Activated CD4-positive, alpha-beta T cell treated with anti-CD3 and anti-CD28 coated beads for 1 hour (primary cell): Measurements from ENCODE around the gene SAV1.

Experiments
- DNase-seq: peaks from one replicate; pipeline ENCODE4 v3.0.0-alpha.2; 2020

The SAV1 gene

DNA sequence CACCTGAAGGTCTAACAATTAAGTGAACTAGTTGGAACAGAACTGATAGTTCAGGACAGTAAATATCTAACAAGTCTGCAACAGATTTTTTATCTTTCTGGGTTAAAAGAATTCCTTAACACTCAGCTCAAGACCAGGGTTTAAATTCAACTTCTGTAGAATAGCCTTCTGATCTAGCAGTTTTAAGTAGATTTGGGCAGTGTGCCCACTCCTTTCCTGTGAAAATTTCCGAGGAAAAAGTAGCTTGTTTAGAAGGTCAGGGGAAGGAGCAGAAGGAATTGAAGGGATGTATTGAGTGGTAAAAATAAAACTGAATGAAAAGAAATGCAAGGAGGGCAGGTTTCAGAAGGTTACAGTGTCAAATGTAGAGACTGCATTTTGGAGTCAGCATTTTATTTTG, 62.3 kb downstream of the SAV1 start:
- DNase-seq, result no peak

DNA sequence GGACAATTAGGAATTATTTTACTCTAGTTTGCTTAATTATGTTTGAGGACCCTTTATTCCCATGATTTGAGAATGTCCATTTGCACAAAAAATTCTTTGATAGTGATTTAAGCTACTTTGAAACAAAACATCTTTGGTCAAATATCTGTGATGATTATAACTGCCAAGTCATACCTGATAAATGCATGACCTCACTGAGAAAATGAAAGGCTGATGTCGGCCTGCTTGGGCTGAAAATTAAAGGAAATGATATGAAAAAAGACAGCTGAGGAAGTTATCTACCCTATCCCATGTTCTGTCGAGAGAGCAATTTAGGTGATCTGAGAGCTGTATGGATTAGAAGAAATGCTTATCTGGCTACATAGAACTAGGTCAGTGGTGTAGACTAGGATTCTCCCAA, 64.5 kb downstream of the SAV1 start:
- DNase-seq, result no peak

GRCh38 chr14:50602035-50602434, 66.1 kb downstream of the SAV1 start:
- no peak for DNase-seq

- DNase-seq, result no peak
Measured at GRCh38 chr14:50601394-50601793, 66.7 kb downstream of the SAV1 start.

DNA sequence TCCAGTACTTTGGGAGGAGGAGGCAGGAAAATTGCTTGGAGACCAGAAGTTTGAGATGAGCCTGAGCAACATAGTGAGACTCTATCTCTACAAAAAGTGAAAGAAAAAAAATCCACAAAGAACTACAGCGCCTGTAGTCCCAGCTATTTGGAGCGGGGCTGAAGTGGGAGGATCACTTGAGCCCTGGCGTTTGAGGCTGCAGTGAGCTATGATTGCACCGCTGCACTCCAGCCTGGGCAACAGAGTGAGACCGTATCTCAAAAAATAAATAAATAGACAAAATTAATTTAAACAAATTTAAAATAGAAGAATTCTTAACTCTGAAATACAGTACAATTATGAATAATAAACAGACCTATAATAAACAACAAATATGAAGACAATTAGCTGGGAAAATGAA, 67.3 kb downstream of the SAV1 start:
- DNase-seq, result no peak

GRCh38 chr14:50599700-50600444, 68.2 kb downstream of the SAV1 start:
- no peak for DNase-seq

DNA sequence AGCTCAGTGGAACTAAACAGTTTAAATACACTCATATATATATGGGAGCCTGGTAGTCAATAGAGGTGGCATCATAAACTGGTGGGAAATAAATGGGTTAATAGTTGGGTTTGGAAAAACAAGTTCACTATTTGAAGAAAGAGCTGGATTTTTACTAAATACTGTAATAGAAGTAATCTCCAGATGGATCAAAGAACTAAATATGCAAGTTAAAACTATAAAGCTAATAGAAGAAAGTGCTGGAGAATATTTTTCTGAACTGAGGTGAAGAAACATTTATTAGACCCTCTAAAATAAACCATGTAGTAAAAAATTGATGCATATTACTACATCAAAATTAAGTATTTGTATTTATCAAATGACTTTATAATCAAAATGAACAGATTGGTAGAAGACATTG, 69.3 kb downstream of the SAV1 start:
- DNase-seq, result no peak

DNA sequence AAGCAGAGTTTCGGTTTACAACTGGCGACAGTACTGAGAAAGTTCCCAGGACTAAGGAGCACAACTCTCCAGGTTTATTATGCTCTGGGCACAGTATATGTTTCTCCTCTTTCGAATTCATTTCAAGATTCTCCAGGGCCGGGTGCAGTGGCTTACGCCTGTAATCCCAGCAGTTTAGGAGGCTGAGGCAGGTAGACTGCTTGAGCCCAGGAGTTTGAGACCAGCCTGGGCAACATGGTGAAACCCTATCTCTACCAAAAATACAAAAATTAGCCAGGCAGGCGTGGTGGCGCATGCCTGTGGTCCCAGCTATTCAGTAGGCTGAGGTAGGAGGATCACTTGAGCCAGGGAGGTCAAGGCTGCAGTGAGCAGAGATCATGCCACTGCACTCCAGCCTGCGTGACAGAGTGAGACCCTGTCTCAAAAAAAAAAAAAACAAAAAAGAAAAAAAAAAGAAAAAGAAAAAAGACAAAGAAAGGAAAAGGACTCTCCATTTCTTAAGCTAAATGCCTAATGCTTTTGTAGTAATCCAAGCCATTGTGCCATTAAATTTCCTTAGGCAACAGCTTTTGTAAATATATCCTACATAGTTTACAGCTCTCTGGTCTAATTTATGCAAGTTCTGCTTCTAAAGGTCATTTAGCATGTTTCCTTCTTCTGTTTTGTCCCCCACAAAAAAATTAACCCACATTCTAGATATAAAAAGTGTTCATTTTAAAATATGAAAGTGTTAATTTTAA, 73.4 kb downstream of the SAV1 start:
- no peak for DNase-seq

- no peak for DNase-seq
Measured at GRCh38 chr14:50590464-50590863, 77.6 kb downstream of the SAV1 start.
